SK-N-DZ (cell line): ENCODE results near the gene OSBPL2.

Source experiments
- DNase-seq: peaks from one replicate; pipeline ENCODE4 v3.0.0-alpha.2; 2015; ENCODE audit warnings: low spot score

The OSBPL2 gene

DNA sequence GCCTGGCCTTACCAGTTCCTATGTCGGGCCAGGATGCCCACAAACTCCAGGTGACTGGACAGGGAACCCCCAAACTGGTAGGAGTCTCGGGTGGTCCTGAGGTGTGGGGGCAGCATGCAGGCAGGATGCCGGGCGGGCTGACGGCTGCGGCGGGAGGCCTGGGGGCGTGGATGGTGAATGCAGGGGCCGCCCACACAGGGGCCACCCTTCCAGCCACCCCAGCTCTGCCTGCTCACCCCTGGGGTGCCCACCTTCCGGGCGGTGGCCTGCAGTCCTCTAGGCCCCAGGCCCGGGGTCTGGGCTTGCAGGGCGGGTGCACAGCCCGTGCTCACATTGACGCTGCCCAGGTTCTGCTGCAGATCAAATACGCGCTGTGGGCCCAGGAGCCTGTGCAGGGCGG is 72.8 kb downstream of the OSBPL2 start:
- DNase-seq = no peak

DNA sequence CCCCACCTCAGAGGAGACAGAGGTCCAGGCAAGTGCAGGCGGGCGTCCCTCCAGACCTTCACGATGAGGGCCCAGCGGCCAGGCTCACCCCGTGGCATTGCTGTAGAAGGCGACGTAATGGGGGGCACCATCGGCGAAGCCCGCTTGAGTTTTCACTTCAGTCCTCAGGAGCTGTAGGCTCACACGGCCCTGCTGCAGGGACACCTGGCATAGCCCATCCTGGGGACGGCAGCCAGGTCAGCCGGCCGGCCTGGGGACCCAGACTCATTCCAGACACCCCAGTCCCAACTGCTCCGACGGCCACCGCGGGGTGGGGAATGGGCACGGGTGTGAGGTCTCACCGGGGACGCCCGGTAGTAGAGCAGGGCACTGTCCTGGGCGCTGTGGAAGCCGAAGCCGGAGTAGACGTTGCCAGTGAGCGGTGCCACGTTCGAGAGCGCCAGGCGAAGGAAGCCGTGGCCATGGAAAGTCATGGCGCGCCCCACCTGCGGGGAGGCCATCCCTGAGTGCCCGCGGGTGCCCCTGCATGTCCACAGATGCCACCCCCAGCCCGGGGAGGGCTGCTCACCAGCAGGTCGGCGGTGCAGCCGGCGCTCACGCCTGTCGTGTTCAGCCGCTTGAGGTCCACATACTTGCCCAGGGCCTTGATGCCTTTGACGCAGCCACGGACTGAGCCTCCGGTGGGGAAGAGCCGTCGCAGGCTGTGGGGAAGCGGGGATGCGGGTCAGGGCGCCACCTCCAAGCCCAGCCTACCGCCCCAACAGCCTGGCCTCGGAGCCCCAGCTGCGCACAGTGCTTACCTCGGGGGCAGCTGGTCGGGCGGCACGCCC is 73.7 kb downstream of the OSBPL2 start:
- no peak for DNase-seq

GRCh38 chr20:62312662-62312977 is 74.3 kb downstream of the OSBPL2 start:
- no peak for DNase-seq

DNA sequence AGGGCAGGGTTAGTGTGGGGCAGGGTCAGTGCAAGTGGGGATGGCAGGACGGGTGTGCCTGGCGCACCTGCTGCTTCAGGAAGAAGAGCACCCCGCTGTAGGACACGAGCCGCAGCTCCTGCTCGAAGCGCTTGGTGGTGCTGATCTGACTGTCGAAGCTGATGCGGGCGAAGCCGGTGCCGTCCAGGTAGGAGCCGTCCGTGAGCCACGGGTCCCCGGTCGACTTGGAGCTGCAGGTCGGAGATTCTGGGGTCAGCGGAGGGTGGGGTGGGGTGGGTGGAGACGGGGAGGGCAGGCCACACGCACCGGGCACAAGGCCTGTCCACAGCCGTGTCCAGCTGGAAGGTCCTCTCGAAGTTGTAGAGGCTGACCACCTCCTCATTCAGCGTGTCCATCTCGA is 74.7 kb downstream of the OSBPL2 start:
- DNase-seq = no peak

- no peak for DNase-seq
Measured at GRCh38 chr20:62313460-62314338, 75.4 kb downstream of the OSBPL2 start.

DNA sequence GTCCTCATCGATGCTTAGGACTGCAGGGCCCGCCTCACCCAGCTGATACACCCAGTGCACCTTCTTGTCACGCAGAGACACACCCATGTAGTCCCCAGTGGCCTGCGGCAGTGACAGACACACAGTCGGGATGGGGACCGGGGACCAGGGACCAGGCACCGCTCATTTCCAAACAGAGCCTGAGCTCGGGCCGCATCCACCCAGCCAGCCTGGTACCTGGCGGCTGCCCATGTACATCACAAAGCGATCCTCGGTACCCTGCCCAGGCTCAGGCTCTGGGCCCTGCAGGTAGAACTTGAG is 76.0 kb downstream of the OSBPL2 start:
- DNase-seq = no peak

DNA sequence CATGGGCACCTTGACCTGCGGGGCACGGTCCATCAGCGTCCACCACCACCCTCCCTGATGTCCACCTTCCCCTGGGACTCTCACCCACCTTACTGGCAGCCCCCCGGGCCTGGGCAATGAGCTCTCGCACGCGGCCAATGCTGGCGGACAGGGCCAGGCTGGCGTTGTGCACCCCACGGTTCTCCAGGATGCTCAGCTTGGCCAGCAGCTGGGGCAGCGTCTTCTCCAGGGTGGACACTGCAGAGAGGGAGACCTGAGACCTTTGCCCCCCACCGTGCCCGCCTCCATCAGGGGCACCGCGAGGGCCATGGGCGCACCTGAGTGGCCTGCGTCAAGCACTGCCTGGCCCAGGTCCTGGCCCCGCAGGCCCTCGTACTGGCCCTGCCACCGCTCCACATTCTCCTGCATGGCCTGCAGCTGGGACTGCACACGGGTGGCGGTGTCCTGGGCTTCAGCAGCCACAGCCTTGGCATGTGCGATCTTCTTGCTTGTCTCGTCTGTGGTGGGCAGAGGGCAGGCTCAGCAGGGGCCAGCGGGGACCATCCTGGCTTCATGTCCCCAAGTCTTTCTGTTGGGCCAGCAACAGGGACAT is 76.5 kb downstream of the OSBPL2 start:
- no peak for DNase-seq

DNA sequence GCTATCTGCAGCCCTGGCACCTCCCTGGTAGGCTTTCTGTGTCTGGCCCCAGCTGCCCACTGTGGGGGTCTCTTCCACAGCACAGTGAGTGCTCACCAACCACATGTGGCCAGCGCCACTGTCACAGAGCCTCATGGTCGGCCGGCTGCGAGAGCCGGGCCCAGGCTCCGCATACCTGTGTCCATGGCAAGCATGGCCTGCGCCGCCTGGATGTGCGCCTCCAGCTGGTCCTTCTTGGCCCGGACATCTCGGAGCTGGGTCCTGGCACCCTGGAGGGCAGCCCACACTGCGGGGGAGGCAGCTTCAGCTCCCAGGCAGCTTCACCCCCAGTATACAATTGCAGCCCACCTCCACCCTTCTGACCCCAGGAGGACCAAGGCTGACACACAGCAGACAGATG is 77.5 kb downstream of the OSBPL2 start:
- no peak for DNase-seq

DNA sequence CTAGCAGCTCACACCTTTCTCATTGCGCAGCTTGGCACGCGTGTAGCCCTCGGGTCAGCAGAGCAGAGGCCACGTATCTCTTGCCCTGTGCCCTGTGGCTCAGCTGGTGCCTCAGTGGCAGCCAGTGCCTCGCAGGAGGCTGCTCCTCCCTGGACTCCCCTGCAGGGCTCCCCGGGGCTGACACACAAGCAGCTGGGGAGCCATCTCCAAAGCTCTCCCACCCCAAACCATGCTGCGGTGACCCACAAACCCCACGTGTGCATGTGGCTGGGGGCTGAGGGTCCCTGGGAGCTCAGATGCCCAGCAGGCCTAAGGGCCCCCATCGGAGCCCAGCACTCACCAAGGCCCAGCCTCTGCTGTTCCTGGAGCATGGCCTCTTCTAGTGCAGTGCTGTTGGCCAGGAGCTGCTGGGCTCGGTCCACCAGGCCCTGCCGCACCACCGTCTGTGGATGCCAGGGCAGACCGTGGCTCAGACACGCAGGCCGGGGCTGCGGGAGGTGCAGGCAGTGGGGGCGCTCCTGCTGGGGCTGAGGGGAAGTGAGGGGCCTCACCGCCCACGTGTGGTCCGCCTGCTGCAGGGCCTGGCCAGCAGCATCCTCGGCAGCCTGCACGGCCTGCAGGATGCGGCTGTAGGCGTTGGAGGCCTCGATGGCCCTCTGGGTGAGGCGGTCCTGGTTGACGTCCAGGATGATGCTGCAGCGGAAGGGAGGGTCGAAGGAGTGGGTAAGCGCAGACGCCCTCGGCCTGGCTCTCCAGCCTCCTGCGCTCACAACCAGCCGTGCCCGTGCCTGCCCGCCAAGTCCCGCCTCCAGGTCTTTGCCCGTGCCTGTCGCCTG is 78.2 kb downstream of the OSBPL2 start:
- DNase-seq = no peak

DNA sequence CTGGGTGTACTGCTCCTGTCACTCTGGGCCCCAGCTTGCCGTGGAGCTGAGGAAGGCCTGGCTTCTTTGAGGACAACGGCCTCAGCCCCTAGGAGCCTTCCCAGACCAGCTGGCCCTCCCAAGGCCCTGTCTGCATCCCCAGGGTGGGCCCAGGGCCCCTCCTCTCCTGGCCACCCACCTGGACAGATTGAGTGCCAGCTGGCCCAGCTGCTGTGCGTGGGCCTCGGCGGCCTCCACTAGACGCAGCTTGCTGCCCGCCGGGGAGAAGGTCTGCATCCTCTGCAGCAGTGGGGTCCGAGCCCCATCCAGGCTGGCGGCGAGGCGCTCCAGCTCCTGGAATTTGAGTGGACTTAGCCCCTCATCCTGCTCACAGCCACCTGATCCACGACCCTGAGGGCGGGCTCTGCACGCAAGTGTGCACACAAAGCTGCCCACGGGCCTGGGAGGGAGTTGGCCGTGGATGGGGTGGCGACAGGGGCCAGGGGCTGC is 78.9 kb downstream of the OSBPL2 start:
- DNase-seq = no peak

GRCh38 chr20:62318400-62319345 is 80.4 kb downstream of the OSBPL2 start:
- DNase-seq = no peak

DNA sequence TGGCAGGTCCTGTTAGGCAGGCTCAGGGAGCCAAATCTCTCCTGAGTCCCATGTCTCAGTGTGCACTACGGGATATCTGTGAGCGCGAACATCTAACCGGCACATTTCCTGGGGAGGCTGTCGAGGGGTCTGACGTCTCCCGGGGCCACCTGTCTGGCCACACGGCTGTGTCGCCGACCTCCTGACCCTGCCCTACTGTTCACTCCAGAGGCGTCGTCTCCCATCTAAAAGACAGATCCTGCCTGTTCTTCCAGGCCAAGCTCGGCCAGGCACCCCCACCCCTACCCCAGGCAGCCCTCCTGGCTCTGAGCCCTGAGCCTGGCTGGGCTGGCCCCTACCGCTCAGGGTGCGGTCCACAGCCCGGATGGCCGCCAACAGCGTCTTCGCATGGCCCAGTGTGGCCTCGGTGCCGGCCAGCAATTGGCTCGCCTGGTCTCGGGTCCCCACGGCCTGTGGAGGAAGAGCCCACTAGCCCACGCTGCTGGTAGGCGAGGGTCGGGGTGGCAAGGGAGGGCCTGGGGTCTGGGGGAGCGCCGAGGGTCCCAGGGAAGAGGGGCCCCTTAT is 81.1 kb downstream of the OSBPL2 start:
- DNase-seq = no peak

- no peak for DNase-seq
Measured at GRCh38 chr20:62320581-62321354, 82.4 kb downstream of the OSBPL2 start.

DNA sequence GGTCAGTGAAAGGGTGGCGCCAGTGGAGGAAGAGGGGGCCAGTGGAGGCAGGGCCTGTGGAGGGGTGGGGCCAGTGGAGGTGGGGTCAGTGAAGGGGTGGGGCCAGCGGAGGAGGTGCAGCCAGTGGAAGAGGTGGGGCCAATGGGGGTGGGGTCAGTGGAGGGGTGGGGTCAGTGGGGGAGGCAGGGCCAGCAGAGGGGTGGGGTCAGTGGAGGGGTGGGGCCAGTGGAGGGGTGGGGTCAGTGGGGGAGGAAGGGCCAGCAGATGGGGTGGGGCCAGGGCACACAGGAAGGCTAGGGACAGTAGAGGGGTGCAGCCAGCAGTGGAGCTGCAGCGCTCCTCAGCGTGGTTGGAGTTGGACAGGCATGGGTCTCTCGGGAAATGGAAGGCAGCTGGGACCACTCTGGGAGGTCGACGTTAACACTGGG is 83.2 kb downstream of the OSBPL2 start:
- no peak for DNase-seq

DNA sequence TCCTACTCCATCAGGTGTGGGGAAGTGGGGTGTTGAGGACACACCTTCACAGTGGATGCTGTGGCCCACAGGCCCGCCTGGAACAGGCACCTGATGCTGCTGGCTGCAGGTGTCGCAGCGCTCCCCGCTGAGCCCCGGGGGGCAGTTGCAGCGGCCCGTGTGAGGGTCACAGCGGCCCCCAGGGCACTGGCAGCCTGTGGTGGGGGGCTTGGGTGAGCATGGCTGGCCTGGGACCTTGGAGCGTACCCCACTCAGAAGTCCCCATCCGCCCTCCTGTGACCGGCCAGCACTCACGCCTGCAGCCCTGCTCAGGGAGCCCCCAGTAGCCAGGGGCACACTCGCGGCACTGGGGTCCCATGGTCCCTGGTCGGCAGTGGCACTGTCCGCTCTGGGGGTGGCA is 83.7 kb downstream of the OSBPL2 start:
- no peak for DNase-seq

DNA sequence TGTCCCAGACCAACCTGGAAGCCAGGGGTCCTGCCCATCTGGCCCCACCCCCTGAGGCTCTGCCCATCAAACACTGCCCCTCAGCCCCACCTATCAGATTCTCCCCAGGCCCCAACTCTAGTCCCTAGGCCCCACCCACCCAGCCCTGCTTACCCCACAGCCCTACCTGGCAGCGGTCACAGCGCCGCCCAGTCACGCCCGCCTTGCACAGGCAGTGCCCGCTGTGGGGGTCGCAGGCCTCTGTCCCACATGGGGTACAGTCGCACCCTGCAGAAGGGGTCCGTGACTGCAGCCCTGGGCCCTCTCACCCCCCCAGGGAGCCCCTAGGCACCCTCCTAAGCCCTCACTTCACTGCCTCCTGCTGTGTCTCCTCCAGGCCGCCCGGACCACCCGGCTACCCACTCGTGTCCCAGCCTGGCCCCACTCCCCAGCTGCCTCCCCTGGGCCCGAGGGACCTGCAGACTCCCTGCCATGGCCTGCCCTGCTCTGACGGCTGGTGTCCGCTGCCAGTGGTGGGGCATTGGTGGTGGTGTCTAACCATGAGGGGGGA is 84.2 kb downstream of the OSBPL2 start:
- DNase-seq = no peak

DNA sequence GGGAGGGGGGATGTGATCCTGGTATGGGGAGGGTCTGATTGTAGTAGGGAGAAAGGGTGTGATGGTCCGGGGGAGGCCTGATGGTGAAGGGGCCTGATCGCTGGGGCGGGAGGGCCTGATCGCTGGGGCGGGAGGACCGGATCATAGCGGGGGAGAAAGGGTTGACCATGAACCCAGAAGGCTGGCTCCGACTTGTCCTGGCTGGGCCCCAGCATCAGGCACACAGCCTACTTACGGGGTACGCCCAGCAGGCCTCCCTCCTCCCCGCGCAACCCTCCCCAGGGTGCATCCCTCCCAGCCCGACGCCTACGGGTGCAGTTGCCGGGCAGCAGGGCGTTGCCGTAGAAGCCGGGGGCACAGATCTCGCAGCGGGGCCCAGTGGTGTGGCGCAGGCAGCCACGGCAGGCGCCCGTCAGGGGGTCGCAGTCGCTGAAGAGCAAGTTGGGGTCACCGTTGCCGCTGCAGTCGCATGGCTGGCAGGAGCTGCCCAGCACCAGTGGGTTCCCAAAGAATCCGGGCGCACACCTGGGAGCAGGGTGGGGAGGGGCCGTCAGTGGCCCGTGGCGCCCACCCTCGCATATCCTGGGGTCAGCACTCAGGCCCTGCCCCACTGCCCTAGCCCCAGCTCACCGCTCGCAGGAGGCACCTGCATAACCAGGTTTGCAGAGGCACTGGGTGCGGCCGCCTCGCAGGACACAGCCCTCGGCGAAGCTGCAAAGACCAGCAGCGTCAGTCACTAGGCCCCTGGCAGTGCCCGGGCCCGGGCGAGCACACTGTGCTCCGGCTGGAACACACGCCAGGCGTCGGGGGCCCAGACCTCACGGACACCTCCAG is 85.0 kb downstream of the OSBPL2 start:
- DNase-seq = no peak
